ENCODE data around the gene SAT2. TPM values are rescaled to one million over a fixed set of nuclear protein-coding genes. Genes with fewer than 3 reads are reported as not detected.

Gene SAT2
- polyA plus RNA-seq, 3 donors from 2014 or later = 33.9 to 39.1 (median 35.4) TPM

DNA sequence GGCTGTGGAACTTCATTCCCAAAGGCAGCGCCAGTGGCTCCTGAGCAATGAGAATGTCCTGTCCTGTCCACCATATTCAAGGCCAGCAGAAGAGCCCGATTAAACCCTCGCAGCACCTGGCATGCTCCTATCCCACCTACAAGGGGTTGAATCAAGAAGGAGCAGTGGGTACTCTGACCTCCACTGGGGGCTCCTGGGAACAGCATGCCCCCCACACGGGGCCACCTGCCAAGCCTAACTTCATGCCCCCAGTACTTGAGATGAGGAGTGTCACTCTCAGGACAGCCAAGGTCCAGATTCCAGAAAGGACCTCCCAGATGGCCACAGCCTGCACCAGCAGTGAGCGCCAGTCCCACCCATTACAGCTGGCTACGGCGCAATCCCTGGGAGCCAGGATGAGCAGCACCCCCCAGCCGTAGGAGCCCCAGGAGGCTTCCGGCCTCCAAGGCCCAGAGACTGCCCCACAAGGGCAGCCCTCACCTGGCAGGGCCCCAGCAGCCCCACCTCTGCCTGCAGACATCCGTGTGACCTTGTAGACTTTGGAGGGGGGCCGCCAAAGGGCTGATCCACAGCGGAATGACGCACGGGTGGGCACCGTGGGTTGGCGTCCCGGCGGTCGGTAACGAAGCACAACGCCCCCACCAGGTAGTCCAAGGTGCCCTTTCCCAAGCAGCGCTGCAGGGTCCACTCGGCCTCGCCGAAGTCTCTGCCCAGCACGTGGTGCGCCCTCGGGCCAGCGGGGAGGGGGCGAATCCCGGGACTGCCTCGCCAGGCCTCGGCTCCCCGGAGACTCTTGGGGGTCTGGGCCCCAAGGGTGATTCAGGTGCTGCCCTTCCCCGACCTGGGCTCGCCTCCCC, 45.0 kb downstream of the SAT2 start:
- peaks cover 58 to 60% of the 10 kb centered on the region in 2 donors for H3K4me1 Mint-ChIP-seq
- H3K36me3 Mint-ChIP-seq = peaks cover 3 to 25% (median 13%) of the 10 kb centered on the region in 3 donors
- peak overlapping the region in 5 of 6 donors; percentile 24 to 100 (median 59) for H3K27ac Mint-ChIP-seq
- H3K27me3 Mint-ChIP-seq (ENCODE audit: low read depth in 3 of 3) = peaks cover 20 to 32% (median 30%) of the 10 kb centered on the region in 3 donors
- no peak for DNase-seq
- peak overlapping the region; percentile 27 to 100 (median 99) for H3K4me3 Mint-ChIP-seq
- H3K9me3 Mint-ChIP-seq = no peaks in the 10 kb centered on the region

DNA sequence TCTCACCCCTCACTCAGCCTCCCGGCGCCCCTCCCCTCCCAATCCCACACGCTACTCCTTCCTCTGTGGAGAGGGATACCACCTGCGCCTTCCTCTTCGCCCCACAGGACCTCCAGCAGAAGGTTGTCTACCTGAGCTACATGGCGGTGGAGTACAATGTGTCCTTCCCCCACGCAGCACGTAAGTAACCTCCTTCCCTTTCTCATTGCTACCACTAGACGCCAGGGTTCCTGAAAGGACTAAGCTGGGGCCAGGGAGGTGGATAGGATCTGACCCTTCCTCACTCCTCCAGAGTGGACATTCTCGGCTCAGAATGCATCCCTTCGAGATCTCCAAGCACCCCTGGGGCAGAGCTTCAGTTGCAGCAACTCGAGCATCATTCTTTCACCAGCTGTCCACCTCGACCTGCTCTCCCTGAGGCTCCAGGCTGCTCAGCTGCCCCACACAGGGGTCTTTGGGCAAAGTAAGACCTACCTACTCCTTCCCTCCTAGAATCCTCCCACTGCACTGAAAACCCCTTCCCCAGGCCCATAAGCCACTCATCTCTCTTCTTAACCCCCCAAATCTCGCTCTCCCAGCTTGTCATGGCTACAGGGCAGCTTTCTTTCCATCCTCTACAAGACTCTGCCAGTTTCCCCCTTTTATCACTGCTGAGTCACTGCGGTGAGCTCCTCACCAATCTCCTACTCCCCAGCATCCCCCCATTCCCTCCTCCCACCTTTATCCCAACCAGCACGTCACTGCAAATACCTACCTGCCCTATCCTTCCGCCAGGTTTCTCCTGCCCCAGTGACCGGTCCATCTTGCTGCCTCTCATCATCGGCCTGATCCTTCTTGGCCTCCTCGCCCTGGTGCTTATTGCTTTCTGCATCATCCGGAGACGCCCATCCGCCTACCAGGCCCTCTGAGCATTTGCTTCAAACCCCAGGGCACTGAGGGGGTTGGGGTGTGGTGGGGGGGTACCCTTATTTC, 46.7 kb downstream of the SAT2 start:
- no peak for DNase-seq
- peaks cover 73 to 76% of the 10 kb centered on the region in 2 donors for H3K4me1 Mint-ChIP-seq
- H3K27ac Mint-ChIP-seq = peak overlapping the region in 5 of 6 donors; percentile 72 to 96 (median 76)
- no peaks in the 10 kb centered on the region for H3K9me3 Mint-ChIP-seq
- H3K27me3 Mint-ChIP-seq (ENCODE audit: low read depth in 3 of 3) = peaks cover 30 to 49% (median 37%) of the 10 kb centered on the region in 3 donors
- H3K4me3 Mint-ChIP-seq = peak overlapping the region in 2 of 5 donors; percentile 19 to 27
- peaks cover 10 to 40% (median 26%) of the 10 kb centered on the region in 3 donors for H3K36me3 Mint-ChIP-seq

DNA sequence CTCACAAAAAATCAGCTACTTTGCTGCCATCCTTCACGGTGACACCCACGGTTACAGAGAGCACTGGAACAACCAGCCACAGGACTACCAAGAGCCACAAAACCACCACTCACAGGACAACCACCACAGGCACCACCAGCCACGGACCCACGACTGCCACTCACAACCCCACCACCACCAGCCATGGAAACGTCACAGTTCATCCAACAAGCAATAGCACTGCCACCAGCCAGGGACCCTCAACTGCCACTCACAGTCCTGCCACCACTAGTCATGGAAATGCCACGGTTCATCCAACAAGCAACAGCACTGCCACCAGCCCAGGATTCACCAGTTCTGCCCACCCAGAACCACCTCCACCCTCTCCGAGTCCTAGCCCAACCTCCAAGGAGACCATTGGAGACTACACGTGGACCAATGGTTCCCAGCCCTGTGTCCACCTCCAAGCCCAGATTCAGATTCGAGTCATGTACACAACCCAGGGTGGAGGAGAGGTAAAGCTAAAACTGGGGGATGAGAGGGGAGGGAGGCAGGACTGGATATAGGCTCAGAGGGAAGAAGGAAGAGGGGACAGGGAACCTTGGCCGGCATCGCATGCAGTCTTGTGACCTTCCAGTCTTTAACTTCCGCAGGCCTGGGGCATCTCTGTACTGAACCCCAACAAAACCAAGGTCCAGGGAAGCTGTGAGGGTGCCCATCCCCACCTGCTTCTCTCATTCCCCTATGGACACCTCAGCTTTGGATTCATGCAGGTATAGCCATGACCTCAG, 47.6 kb downstream of the SAT2 start:
- peaks cover 15 to 48% (median 34%) of the 10 kb centered on the region in 3 donors for H3K36me3 Mint-ChIP-seq
- H3K9me3 Mint-ChIP-seq = no peaks in the 10 kb centered on the region
- DNase-seq = no peak
- H3K27ac Mint-ChIP-seq = peak overlapping the region; percentile 80 to 96 (median 86)
- H3K4me1 Mint-ChIP-seq = peaks cover 78 to 82% of the 10 kb centered on the region in 2 donors
- H3K27me3 Mint-ChIP-seq (ENCODE audit: low read depth in 3 of 3) = peaks cover 36 to 54% (median 40%) of the 10 kb centered on the region in 3 donors
- H3K4me3 Mint-ChIP-seq = peak overlapping the region; percentile 6 to 65 (median 40)

- H3K4me1 Mint-ChIP-seq = peaks cover 79 to 82% of the 10 kb centered on the region in 2 donors
- peaks cover 19 to 56% (median 41%) of the 10 kb centered on the region in 3 donors for H3K36me3 Mint-ChIP-seq
- peak; percentile 51 to 55 (median 52) for DNase-seq
- H3K27me3 Mint-ChIP-seq (ENCODE audit: low read depth in 3 of 3) = peaks cover 41 to 62% (median 46%) of the 10 kb centered on the region in 3 donors
- H3K27ac Mint-ChIP-seq = peak within 1 kb of the TSS; percentile 80 to 96 (median 86)
- peak within 1 kb of the TSS; percentile 11 to 65 (median 57) for H3K4me3 Mint-ChIP-seq
- H3K9me3 Mint-ChIP-seq = no peaks in the 10 kb centered on the region
These were observed 48.4 kb downstream of the SAT2 start, which contains the start of gene CD68 for GRCh38 chr17:7579001-7579833. Gene CD68, plus strand, starts transcription at chr17:7579638. Its CDS starts 40 bp downstream, at chr17:7579678.

GRCh38 chr17:7577327-7578199, 50.1 kb downstream of the SAT2 start:
- peaks cover 0 to 1% (median 0%) of the 10 kb centered on the region in 6 donors for H3K9me3 Mint-ChIP-seq
- peak overlapping the region in 2 of 5 donors; percentile 20 to 35 for H3K4me3 Mint-ChIP-seq
- peaks cover 19 to 60% (median 47%) of the 10 kb centered on the region in 3 donors for H3K36me3 Mint-ChIP-seq

DNA sequence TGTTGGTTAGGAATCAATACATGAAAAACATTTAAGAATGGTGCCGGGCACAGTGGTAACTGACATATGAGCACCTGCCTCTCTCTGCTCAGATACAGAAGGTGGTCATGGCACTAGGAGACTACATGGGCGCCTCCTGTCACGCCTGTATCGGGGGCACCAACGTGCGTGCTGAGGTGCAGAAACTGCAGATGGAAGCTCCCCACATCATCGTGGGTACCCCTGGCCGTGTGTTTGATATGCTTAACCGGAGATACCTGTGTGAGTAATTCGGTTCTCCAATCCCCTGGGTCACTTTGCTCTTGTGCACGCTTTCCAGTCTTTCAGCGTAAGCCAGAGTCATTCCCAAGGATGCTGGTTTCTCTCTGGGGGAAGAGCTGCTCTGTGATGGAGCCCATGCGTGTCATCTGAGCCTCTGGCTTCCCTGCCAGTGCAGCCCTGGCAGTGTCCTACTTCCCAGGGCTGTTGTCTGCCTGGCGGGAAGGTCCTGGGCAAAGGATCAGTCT, 51.1 kb downstream of the SAT2 start:
- Mint-ChIP-seq H3K36me3 (peaks cover 19 to 60% (median 47%) of the 10 kb centered on the region in 3 donors), H3K27me3 (ENCODE audit: low read depth in 3 of 3) (peaks cover 49 to 75% (median 59%) of the 10 kb centered on the region in 3 donors)
- no peak for DNase-seq

More at GRCh38 chr17:7577327-7578199, 50.1 kb downstream of the SAT2 start:
- Mint-ChIP-seq H3K27me3 (ENCODE audit: low read depth in 3 of 3) (peaks cover 46 to 70% (median 57%) of the 10 kb centered on the region in 3 donors), H3K27ac (peak overlapping the region; percentile 26 to 96 (median 73)), H3K4me1 (peaks cover 72 to 76% of the 10 kb centered on the region in 2 donors)
- no peak for DNase-seq

More for the DNA sequence above, 51.1 kb downstream of the SAT2 start:
- Mint-ChIP-seq H3K4me1 (peaks cover 71 to 79% of the 10 kb centered on the region in 2 donors), H3K4me3 (peak overlapping the region; percentile 5 to 45 (median 12)), H3K9me3 (peaks cover 0 to 1% (median 0%) of the 10 kb centered on the region in 6 donors), H3K27ac (peak overlapping the region; percentile 22 to 100 (median 80))

Other genes with a start within 250 kb of the SAT2 start
- under 1 TPM in 2 of 3 donors, not detected in 1; 0.21 to 0.29 TPM for gene TNK1, start 246.7 kb downstream of the SAT2 start, polyA plus RNA-seq
- gene PLSCR3, start 233.3 kb downstream of the SAT2 start, polyA plus RNA-seq = 10 to 100 TPM; 38.1 to 82.5 (median 54.2) TPM
- gene TMEM256, start 223.7 kb downstream of the SAT2 start, polyA plus RNA-seq = 100 to 1,000 TPM in 1 of 3 donors, 10 to 100 TPM in 2; 30.7 to 116 (median 60.7) TPM
- not detected for gene NLGN2, start 220.0 kb downstream of the SAT2 start, polyA plus RNA-seq
- not detected for gene SPEM1, start 207.5 kb downstream of the SAT2 start, polyA plus RNA-seq
- gene SPEM2, start 202.2 kb downstream of the SAT2 start, polyA plus RNA-seq = not detected
- not detected for gene SPEM3, start 199.0 kb downstream of the SAT2 start, polyA plus RNA-seq
- 10 to 100 TPM; 15.9 to 27.9 (median 16.4) TPM for gene TMEM102, start 192.4 kb downstream of the SAT2 start, polyA plus RNA-seq
- not detected for gene FGF11, start 188.3 kb downstream of the SAT2 start, polyA plus RNA-seq
- 10 to 100 TPM; 32.4 to 41.3 (median 38.5) TPM for gene CHRNB1, start 182.8 kb downstream of the SAT2 start, polyA plus RNA-seq
- gene ZBTB4, start 148.2 kb downstream of the SAT2 start, polyA plus RNA-seq = 10 to 100 TPM in 1 of 3 donors, 1 to 10 TPM in 2; 4.4 to 25.8 (median 8.3) TPM
- gene SLC35G6, start 146.4 kb downstream of the SAT2 start, polyA plus RNA-seq = not detected
- gene POLR2A, start 143.5 kb downstream of the SAT2 start, polyA plus RNA-seq = 10 to 100 TPM; 16.0 to 67.8 (median 25.7) TPM
- gene TNFSF12, start 78.8 kb downstream of the SAT2 start, polyA plus RNA-seq = 10 to 100 TPM; 32.1 to 69.9 (median 32.7) TPM
- gene TNFSF13, start 69.1 kb downstream of the SAT2 start, polyA plus RNA-seq = 1 to 10 TPM; 1.4 to 6.1 (median 5.3) TPM
- gene SENP3, start 65.9 kb downstream of the SAT2 start, polyA plus RNA-seq = 10 to 100 TPM; 17.5 to 19.4 (median 19.0) TPM
- 1 to 10 TPM; 1.9 to 6.5 (median 6.1) TPM for gene CD68, start 48.2 kb downstream of the SAT2 start, polyA plus RNA-seq
- 10 to 100 TPM; 31.6 to 44.0 (median 41.6) TPM for gene MPDU1, start 44.0 kb downstream of the SAT2 start, polyA plus RNA-seq
- gene SOX15, start 37.7 kb downstream of the SAT2 start, polyA plus RNA-seq = not detected
- gene FXR2, start 12.9 kb downstream of the SAT2 start, polyA plus RNA-seq = 10 to 100 TPM in 2 of 3 donors, 1 to 10 TPM in 1; 8.3 to 25.1 (median 10.4) TPM
- gene SHBG, start 2.3 kb upstream of the SAT2 start, polyA plus RNA-seq = not detected
- gene ATP1B2, start 23.1 kb upstream of the SAT2 start, polyA plus RNA-seq = not detected
- 10 to 100 TPM; 17.0 to 39.7 (median 18.7) TPM for gene TP53, start 59.7 kb upstream of the SAT2 start, polyA plus RNA-seq
- 10 to 100 TPM; 18.5 to 24.8 (median 18.7) TPM for gene WRAP53, start 60.7 kb upstream of the SAT2 start, polyA plus RNA-seq
- not detected for gene EFNB3, start 77.4 kb upstream of the SAT2 start, polyA plus RNA-seq
- gene DNAH2, start 89.9 kb upstream of the SAT2 start, polyA plus RNA-seq = under 1 TPM in 1 of 3 donors, not detected in 2; 0.26 TPM
- under 1 TPM in 2 of 3 donors, not detected in 1; 0.03 to 0.40 TPM for gene KDM6B, start 206.4 kb upstream of the SAT2 start, polyA plus RNA-seq
- not detected for gene TMEM88, start 227.2 kb upstream of the SAT2 start, polyA plus RNA-seq
- gene NAA38, start 229.7 kb upstream of the SAT2 start, polyA plus RNA-seq = 100 to 1,000 TPM; 131 to 346 (median 177) TPM
- gene CYB5D1, start 230.2 kb upstream of the SAT2 start, polyA plus RNA-seq = 1 to 10 TPM in 2 of 3 donors, not detected in 1; 2.9 to 3.7 TPM